Ureter (tissue), 1 donor: ENCODE measurements around the gene DUS4L. TPM values are rescaled to one million over a fixed set of nuclear protein-coding genes. Genes with fewer than 3 reads are reported as not detected.

ENCODE experiments used
- DNase-seq: peaks from one replicate; pipeline ENCODE4 v3.0.0-alpha.2; 2020; ENCODE audit warnings: low spot score
- total RNA-seq: library from RNA; stranded (reverse); gene quantifications from one replicate; pipeline ENCODE4 v1.2.4, GENCODE V29; 2023
- donor health status: DM: yes; HTN: yes; CAD: no.

Gene DUS4L
- total RNA-seq, 1 donor from 2014 or later = 14.8 TPM

- DNase-seq = no peak
These were observed 52.3 kb downstream of the DUS4L start for GRCh38 chr7:107615910-107616680.

GRCh38 chr7:107622429-107622828, 58.7 kb downstream of the DUS4L start:
- no peak for DNase-seq

- DNase-seq = no peak
These were observed 59.1 kb downstream of the DUS4L start for GRCh38 chr7:107622894-107623293.

- no peak for DNase-seq
These were observed 63.2 kb downstream of the DUS4L start for GRCh38 chr7:107627002-107627401.

Other genes with a start within 250 kb of the DUS4L start
- not detected for gene GPR22, start 93.9 kb upstream of the DUS4L start, total RNA-seq
- gene COG5, start 51 bp upstream of the DUS4L start, total RNA-seq = 63.4 TPM
- 66.2 TPM for gene BCAP29, start 16.3 kb downstream of the DUS4L start, total RNA-seq
- 1.4 TPM for gene SLC26A4, start 96.9 kb downstream of the DUS4L start, total RNA-seq
- 29.0 TPM for gene CBLL1, start 180.2 kb downstream of the DUS4L start, total RNA-seq
- gene SLC26A3, start 239.3 kb downstream of the DUS4L start, total RNA-seq = 0.31 TPM